NT2/D1 (cell line): Measurements from ENCODE around the gene NPHP3.

ENCODE experiments used
- SUZ12 ChIP-seq: IDR thresholded peaks from 2 replicates; pipeline ENCODE4 v1.6.1; 2011; ENCODE audit not compliant: insufficient read length, insufficient read depth; ENCODE audit errors: extremely low read depth
- YY1 ChIP-seq: IDR thresholded peaks from 2 replicates; pipeline ENCODE4 v1.6.1; 2011; ENCODE audit not compliant: insufficient read length, insufficient read depth
- ZNF274 ChIP-seq: IDR thresholded peaks from 2 replicates; pipeline ENCODE4 v1.6.1; 2011; ENCODE audit warnings: mild to moderate bottlenecking, low read depth, low read length

GRCh38 chr3:132643366-132643765 lies 78.8 kb downstream of the NPHP3 start:
- TF ChIP-seq YY1: no peak
- no peak for TF ChIP-seq SUZ12
- no peak for TF ChIP-seq ZNF274
